GM18505 (cell line): Measurements from ENCODE around the gene KRAS.

Source experiments
- ATAC-seq: cut with Tn5 transposase; IDR thresholded peaks from one replicate; pipeline ENCODE4 v1.9.1; 2021; ENCODE audit not compliant: unreplicated experiment
- POLR2A ChIP-seq: IDR thresholded peaks from 4 replicates; pipeline ENCODE4 v1.6.1; 2011; ENCODE audit warnings: borderline replicate concordance; ENCODE audit not compliant: insufficient read depth, insufficient read length; ENCODE audit errors: extremely low read depth

The KRAS gene

DNA sequence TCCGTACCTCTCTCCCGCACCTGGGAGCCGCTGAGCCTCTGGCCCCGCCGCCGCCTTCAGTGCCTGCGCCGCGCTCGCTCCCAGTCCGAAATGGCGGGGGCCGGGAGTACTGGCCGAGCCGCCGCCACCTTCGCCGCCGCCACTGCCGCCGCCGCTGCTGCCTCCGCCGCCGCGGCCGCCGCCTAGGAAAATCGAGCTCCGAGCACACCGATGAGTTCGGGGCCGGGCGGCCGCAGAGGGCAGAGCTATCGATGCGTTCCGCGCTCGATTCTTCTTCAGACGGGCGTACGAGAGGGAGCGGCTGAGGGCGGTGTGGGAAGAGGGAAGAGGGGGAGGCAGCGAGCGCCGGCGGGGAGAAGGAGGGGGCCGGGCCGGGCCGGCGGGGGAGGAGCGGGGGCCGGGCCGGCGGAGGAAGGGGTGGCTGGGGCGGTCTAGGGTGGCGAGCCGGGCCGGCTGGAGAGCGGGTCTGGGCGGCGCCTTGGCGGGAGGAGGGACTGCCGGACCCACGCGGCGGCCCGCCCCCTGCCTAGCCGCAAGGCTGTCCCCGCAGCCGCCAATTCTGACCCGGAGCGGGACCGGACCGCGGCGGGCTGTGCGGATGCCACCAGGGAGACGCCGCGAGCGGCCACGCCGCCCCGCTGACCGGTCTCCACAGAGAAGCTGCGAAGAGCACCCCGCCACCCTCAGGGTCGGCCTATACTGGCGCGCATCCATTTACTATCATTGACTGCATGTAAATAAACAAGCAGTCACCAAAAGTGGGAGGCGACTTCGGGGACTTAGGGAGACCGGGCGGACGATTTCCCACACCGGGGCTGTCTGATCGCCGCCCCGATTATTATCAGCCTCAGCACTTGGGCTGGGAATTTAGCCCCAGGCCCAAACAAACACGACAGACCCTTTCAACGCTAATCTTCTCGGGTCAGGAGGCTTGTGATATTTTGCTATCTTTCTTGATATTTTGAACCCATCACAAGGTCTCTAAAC lies at the start of gene KRAS:
TSS of gene KRAS (minus strand) at position 186 of the 987 bp plus-strand sequence.
- peak; percentile 56 for TF ChIP-seq POLR2A
- peak; percentile 78 for ATAC-seq

DNA sequence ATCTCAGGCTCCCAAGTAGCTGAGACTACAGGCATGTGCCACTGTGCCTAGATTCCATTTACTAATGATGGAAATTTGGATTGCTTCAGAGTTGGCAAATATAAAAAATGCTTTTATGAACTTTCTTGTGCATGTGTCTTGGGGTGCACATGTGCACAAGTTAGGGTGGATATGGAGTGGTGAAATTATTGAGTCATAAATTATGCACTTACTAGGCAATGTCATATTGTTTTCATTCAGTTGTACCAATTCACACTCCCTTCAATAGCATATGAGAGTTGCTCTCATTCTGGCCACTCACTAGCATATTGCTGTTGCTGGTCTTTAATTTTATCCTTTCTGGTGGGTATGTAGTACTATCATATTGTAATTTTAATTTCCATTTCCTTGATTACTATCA lies 45.7 kb upstream of the KRAS start:
- TF ChIP-seq POLR2A: no peak
- ATAC-seq: no peak

DNA sequence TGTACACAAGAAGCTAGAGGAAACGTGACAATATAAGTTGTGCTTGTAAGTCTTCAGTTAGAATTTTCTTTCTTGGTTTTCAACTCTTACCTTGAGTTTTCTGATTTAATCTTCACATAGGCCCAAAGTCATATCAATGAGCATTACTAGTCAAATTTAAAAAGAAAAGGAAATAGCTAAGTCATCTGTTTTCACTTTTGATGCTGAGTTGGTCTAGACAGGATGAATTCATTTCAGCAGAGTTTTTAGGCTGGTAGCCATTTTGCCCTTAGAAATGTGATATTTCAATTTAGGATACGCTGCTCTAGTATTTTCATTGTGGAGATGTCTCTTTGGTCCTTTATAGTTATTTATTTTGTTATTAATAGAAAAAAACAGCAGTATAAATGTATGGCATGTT lies 44.6 kb upstream of the KRAS start:
- TF ChIP-seq POLR2A: no peak
- ATAC-seq: no peak

DNA sequence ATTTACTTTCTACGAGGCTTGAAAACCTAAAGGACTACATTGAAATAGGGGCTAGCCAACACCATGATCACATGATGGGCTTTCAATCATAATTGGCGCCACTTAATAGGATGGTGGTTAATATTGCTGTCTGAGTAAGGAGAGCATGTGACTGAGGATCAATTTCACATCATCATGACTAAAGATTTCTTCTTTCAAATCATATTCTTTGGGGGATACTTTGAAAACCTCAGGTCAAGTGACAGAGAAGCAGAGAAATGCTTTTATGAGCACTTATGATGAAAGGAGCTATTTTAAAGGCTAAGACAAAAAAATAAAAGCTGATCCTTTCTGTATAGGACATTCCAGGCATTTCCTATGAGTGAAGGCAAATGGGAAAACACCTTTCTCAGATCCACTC lies 42.9 kb upstream of the KRAS start:
- TF ChIP-seq POLR2A: no peak
- no peak for ATAC-seq

DNA sequence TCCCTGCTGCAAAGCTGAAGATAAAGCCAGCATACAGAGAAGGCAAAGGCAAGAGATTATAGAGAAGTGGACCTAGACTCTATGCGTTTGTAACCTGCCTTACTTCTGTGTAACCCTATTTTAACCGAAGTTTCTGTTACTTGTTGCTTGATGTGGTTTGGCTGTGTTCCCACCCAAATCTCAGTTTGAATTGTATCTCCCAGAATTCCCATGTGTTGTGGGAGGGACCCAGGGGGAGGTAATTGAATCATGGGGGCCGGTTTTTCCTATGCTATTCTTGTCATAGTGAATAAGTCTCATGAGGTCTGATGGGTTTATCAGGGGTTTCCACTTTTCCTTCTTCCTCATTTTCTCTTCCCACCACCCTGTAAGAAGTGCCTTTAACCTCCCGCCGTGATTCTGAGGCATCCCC lies 42.1 kb upstream of the KRAS start:
- ATAC-seq: peak; percentile 58

DNA sequence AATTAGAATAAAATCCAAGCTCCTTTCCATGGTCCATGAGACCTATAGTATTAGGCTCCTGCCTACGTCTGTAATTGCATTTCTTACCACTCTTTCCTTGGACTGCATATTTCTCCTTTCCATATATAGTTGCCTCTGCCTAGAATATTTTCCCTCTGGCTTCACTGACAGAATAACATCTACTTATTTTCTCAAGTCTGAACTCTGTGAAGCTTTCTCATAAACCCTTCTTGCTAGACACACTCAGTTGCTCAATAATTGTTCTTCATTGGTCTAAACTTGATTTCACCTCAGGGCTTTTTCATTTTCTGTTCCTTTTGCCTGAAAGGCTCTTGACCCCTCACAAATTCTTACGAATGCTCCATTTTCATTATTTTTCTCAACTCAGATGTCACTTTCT lies 36.9 kb upstream of the KRAS start:
- no peak for TF ChIP-seq POLR2A
- no peak for ATAC-seq

DNA sequence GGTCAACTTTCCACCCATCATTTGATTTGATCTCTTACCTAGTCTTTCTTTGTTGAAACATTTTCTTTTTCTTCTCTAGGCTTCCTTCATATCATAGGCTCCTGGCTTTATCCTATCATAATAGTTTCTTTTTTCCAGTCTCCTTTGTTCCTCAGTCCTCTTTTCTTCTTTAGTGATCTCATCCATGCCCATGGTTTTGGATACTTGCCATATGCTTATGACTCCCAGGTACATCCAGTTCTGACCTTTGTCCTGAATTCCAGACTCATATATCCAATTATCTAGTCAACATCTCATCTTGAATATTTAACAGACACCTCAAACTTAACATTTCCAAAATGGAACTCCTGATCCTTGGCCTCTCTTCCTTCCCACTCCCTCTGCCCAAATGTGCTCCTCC lies 36.1 kb upstream of the KRAS start:
- no peak for ATAC-seq
- no peak for TF ChIP-seq POLR2A

DNA sequence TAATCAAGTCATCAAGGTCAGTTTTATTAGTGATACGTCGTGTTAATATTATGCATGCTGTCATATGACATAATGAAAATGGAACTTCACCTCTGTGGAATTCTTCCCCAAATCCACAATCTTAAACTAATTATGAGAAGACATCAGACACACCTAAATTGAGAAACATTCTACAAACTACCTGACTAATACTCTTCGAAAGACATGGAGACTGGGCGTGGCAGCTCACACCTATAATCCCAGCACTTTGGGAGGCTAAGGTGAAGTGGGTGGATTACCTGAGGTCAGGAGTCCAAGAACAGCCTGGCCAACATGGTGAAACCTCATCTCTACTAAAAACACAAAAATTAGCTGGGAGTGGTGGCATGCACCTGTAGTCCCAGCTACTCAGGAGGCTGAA lies 33.3 kb upstream of the KRAS start:
- no peak for TF ChIP-seq POLR2A
- ATAC-seq: no peak

DNA sequence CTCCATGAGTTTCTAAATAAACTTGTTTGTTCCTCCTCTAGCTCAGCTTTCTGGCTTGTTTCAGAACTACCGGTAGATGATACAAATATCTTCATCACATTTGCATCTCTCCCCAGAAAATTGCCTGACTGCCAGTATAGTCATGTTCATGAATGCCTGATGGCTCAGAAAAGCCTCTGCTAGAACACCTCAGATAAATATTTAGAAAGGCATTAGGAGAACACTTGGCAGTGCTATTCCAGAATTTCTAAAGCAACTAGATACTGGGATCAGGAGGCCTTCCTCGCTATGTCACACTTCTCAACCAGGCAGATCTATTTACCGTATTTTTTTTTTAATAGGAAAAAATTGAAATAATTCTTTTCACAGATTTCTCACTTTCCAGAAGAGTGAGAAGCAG lies 32.3 kb upstream of the KRAS start:
- no peak for ATAC-seq
- no peak for TF ChIP-seq POLR2A

DNA sequence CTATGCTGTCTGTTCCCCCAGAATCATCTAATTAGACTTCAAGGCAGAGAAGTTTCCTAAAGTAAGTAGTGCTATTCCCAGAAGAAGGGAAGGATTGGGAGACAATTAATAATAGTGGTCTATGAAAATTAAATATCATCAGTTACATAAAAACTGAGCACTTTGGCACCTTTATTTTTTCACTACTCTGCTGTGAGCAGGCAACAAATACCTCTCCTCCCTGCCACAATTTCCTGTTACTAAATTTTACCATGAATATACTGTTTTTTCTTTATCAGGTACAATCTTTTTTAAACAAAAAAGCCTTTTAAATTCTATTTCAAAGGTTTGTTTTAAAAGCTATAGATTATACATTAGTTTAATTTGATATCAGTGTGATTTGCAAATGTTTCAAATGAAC lies 29.4 kb upstream of the KRAS start:
- TF ChIP-seq POLR2A: no peak
- ATAC-seq: no peak

DNA sequence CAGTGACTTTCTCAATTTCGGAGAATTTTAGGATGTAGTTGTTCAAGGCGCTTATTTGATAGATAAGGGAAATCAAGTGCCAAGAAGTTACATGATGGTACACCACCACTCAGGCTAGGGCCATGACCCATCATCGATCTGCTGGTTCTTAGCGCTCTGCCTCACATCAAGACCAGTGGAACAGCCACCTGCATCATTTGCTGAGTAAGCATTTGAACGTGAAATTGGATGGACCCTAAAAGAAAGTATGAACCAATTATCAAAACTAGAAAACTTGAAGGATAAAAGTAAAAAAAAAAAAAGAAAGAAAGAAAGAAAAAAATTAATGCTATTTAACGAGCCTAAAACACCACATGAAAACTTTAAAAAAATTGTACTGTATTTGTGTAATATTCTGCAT lies 27.5 kb upstream of the KRAS start:
- ATAC-seq: no peak

DNA sequence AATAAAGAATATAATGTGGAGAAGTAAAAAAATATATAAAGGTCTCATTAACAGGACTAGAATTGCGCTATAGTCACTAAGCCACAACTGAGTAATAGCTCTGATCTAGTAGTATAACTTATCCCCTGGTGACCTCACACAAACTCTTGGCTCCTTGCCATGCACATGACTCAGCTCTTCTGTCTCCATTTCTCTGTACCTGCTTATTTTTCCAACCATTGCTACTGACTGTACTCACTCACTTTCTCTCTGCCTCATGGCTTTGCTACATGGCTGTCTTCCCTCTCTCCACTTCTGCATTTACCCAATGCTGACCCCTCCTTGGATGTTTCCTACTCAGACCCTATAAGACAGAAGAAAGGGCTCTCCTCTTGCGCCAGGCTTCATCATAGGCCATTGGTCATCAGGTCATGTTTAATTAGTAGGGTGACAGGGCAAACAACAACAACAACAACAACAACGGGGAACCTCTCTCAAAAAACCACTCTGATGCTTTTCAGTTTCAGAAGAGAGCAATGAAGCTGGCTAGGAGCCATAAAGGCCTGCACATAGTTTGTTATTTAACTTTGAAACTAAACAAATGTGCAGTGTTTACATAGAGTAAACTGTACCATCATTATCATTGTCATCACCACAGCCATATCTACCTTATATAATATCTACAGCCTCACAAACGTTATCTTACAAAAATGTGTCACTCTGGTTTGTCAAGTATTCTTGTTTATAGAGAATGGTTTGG lies 25.6 kb upstream of the KRAS start:
- ATAC-seq: no peak
- no peak for TF ChIP-seq POLR2A

More for the DNA sequence above, 27.5 kb upstream of the KRAS start:
- no peak for TF ChIP-seq POLR2A

DNA sequence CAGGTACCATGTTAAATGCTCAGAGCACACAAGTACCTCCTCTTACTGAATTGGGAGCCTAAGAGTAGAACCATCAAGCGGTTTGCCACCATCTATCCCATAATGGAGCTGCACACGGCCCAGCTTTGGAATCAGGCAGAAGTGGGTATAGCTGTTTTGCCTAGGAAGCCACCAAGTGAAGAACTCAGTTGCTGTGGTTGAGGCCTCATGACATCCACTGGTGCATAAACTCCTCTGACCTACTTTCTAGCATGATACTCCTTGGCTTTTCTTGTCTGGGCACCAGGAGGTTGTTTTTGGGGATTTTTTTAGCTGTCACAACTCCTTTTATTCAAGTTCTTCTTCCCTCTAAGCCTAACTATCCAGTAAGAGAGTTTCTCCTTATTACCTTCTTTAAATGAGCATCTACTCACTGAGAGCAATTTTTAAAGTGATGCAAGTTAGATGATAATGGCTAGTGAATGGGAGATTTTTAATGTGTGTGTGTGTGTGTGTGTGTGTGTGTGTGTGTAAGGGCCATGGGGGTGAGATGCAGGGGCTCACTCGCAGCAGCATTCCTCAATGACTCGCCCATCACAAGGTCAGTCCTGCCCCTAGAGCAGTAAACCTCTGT lies 20.9 kb upstream of the KRAS start:
- ATAC-seq: no peak
- TF ChIP-seq POLR2A: no peak

DNA sequence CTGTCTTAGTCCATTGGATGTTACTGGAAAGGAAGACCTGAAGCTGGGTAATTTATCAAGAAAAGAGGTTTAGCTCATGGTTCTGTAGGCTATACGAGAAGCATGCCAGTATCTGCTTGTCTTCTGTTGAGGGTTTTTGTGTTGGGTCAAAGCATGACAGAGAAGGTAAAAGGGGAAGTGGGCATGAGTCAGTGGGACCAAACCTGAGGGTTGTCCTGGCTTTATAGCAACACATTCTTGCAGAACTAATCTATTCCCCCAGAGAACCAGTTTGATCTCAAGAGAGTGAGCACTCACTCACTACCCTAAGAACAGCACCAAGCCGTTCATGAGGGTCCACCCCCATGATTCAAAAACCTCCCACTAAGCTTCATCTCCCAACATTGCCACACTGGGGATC lies 19.0 kb upstream of the KRAS start:
- ATAC-seq: peak; percentile 86

DNA sequence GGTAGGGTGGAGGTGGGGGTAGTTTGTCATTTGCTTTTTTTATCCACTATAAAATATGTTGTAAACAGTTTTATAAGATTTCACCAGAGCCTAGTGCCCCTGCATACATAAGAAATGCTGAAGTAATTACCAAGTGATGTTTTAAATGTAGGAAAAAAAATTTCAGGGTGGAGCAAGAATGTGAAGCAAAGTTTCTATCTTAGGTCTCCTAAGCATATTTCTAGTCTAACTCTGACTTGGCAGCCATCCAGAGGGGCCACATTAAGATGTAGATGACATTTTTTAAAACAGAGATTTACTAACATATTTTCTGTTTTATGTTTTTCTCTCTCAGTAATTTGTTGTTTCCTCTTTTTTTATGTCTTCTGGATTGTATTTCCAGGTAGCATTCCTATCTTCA lies 15.8 kb upstream of the KRAS start:
- TF ChIP-seq POLR2A: no peak
- no peak for ATAC-seq

More for the DNA sequence above, 19.0 kb upstream of the KRAS start:
- no peak for TF ChIP-seq POLR2A
